ENCODE results near the gene MAP9.

Gene MAP9

GRCh38 chr4:155353923-155354540 is 22.7 kb downstream of the MAP9 start:
- DNase-seq (ENCODE audit: low read depth): peak; percentile 63
- peak; percentile 86 for TF ChIP-seq CTCF (IDR thresholded peaks at IDR 0.05; ENCODE audit: insufficient read depth, low read depth, low read length, missing control alignments)

GRCh38 chr4:155342142-155342541 is 34.6 kb downstream of the MAP9 start:
- no peak for TF ChIP-seq CTCF (IDR thresholded peaks at IDR 0.05; ENCODE audit: insufficient read depth, low read depth, low read length, missing control alignments)
- H3K4me3 ChIP-seq (ENCODE audit: low read length): no peak overlapping the region
- DNase-seq (ENCODE audit: low read depth): peak; percentile 78

More at GRCh38 chr4:155353923-155354540, 22.7 kb downstream of the MAP9 start:
- no peak overlapping the region for H3K4me3 ChIP-seq (ENCODE audit: low read length)

- H3K4me3 ChIP-seq (ENCODE audit: low read length): no peak overlapping the region
Observed at GRCh38 chr4:155339999-155340398, 36.8 kb downstream of the MAP9 start.

DNA sequence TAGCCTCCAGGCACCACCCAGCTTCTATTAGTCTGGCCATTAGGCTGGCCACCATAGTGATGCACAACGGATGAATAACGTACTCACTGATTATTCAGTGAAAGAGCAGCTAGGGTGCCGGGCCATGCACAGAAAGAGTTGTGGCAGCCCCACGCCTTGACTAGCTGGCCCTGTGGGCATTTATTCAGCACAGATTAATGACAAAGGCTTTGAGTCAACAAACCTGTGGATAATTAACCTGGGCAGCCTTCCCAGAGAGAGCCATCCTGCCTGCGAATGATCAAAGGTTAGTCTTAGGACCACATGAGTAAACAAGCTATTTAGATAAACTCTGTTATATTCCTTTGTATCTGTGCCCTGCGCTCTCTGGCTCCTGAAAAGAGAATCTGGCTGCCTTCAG is 37.2 kb downstream of the MAP9 start:
- DNase-seq (ENCODE audit: low read depth): peak; percentile 18
- no peak for TF ChIP-seq CTCF (IDR thresholded peaks at IDR 0.05; ENCODE audit: insufficient read depth, low read depth, low read length, missing control alignments)
- no peak overlapping the region for H3K4me3 ChIP-seq (ENCODE audit: low read length)

More at GRCh38 chr4:155339999-155340398, 36.8 kb downstream of the MAP9 start:
- DNase-seq (ENCODE audit: low read depth): no peak
- no peak for TF ChIP-seq CTCF (IDR thresholded peaks at IDR 0.05; ENCODE audit: insufficient read depth, low read depth, low read length, missing control alignments)

DNA sequence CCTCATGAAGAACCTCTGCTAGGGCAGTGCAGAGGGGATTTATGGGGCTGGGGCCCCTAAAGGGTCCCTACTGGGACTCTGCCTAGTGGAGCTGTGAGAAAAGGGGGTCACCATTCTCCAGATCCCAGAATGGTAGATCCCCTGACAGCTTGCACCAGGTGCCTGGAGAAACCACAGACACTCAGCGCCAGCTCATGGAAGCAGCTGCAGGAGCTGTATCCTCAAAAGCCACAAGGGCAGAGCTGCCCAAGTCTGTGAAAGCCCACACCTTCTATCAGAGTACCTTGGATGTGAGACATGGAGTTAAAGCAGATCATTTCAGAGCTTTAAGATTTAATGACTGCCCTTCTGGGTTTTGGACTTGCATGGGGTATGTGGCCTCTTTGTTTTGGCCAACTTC is 38.6 kb downstream of the MAP9 start:
- H3K4me3 ChIP-seq (ENCODE audit: low read length): no peak overlapping the region
- no peak for TF ChIP-seq CTCF (IDR thresholded peaks at IDR 0.05; ENCODE audit: insufficient read depth, low read depth, low read length, missing control alignments)
- DNase-seq (ENCODE audit: low read depth): no peak

- TF ChIP-seq CTCF (IDR thresholded peaks at IDR 0.05; ENCODE audit: insufficient read depth, low read depth, low read length, missing control alignments): no peak
- DNase-seq (ENCODE audit: low read depth): no peak
- H3K4me3 ChIP-seq (ENCODE audit: low read length): no peak overlapping the region
Observed at GRCh38 chr4:155336242-155336641, 40.5 kb downstream of the MAP9 start.

DNA sequence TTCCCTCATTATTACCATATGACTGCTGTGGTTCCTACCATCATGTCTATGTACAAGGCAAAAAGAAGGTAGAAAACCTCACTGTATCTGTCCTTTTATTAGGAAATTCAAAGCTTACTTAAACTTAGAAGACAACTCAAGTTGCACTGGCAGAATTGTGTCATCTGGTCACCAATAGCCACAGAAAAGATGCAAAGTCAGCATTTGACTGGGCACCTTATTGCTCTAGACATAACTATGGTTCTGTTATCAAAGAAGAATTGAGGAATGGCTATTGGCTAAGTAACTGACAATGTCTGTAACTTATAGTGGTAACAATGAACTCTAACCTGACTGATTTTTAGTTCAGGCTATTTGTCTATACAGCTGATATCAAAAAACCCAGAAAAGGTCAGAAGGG is 45.3 kb downstream of the MAP9 start:
- H3K4me3 ChIP-seq (ENCODE audit: low read length): no peak overlapping the region
- no peak for DNase-seq (ENCODE audit: low read depth)
- no peak for TF ChIP-seq CTCF (IDR thresholded peaks at IDR 0.05; ENCODE audit: insufficient read depth, low read depth, low read length, missing control alignments)
